H1 (cell line): Measurements from ENCODE around the gene MPZ. TPM values are rescaled to one million over a fixed set of nuclear protein-coding genes. Genes with fewer than 3 reads are reported as not detected.
A peak's percentile ranks its signal among the peaks of the same experiment; 100 is the strongest.

Source experiments
- CTCF ChIA-PET: fragments of 300-600 bp; sonication (Branson Sonifier 250); formaldehyde crosslinking; loops from one replicate; lab custom pipeline; 2021; ENCODE audit not compliant: partially characterized antibody; lab: Charles Lee
- POLR2A ChIA-PET: fragments of 300-600 bp; sonication (Branson Sonifier 250); formaldehyde crosslinking; loops from one replicate; lab custom pipeline; 2021; ENCODE audit warnings: inconsistent platforms; ENCODE audit not compliant: partially characterized antibody; lab: Charles Lee
- DNase-seq, 2 experiments: peaks; one replicate each; pipeline versions ENCODE4 v3.0.0 to v3.0.0-alpha.2; 2010 to 2022; ENCODE audit warnings: low spot score in 2 of 2, low read depth in 1 of 2, mixed read lengths in 1 of 2
- FAIRE-seq: peaks from 2 replicates; lab custom pipeline; 2011; peaks lifted over from hg19 to GRCh38; lab: Jason Lieb, UNC
- H2AFZ ChIP-seq: 2 replicates; pipeline ENCODE4 v1.8.1; 2012; ENCODE audit warnings: low read length, inconsistent platforms
- H2AK5ac ChIP-seq: 2 replicates; pipeline ENCODE4 v1.6.1; 2013; ENCODE audit warnings: low read depth, low read length
- H2BK120ac ChIP-seq: replicated peaks from 2 replicates; pipeline ENCODE3; 2013; ENCODE audit warnings: low read depth, low read length, inconsistent platforms
- H2BK12ac ChIP-seq: 2 replicates; pipeline ENCODE4 v1.6.1; 2013; ENCODE audit warnings: low read depth, low read length
- H2BK15ac ChIP-seq: 2 replicates; pipeline ENCODE4 v1.6.1; 2013; ENCODE audit warnings: low read length
- H2BK20ac ChIP-seq: 2 replicates; pipeline ENCODE4 v1.6.1; 2013; ENCODE audit warnings: low read length
- H2BK5ac ChIP-seq: 2 replicates; pipeline ENCODE4 v1.6.1; 2013; ENCODE audit warnings: low read depth, low read length
- H3K14ac ChIP-seq: 2 replicates; pipeline ENCODE4 v1.6.1; 2013; ENCODE audit warnings: inconsistent platforms; ENCODE audit not compliant: insufficient read length
- H3K18ac ChIP-seq: 2 replicates; pipeline ENCODE4 v1.6.1; 2013; ENCODE audit warnings: low read length; ENCODE audit errors: extremely low read depth
- H3K23ac ChIP-seq: 2 replicates; pipeline ENCODE4 v1.6.1; 2013; ENCODE audit warnings: inconsistent platforms; ENCODE audit not compliant: insufficient read length
- H3K23me2 ChIP-seq: 2 replicates; pipeline ENCODE4 v1.6.1; 2013; ENCODE audit warnings: low read depth, low read length
- H3K27ac ChIP-seq: 2 replicates; pipeline ENCODE4 v1.6.1; 2011; ENCODE audit warnings: low read depth, low read length, inconsistent platforms
- H3K27me3 ChIP-seq, 4 experiments: replicated peaks in 1 of 4; 1 replicate in 1 of 4; 2 replicates in 3 of 4; pipeline versions ENCODE4 v1.6.1 to v1.8.1; 2011 to 2013; ENCODE audit warnings: low read length in 3 of 4, mild to moderate bottlenecking in 3 of 4, inconsistent platforms in 2 of 4, mixed read lengths in 2 of 4, moderate library complexity in 1 of 4; ENCODE audit not compliant: control insufficient read depth in 3 of 4, insufficient read depth in 3 of 4; ENCODE audit errors: extremely low read depth in 1 of 4
- H3K36me3 ChIP-seq, 4 experiments: 2 replicates each; pipeline versions ENCODE4 v1.6.1 to v1.8.1; 2011 to 2013; ENCODE audit warnings: mild to moderate bottlenecking in 4 of 4, low read length in 3 of 4, moderate library complexity in 2 of 4, control low read depth in 1 of 4, inconsistent platforms in 1 of 4; ENCODE audit not compliant: insufficient read depth in 4 of 4, control insufficient read depth in 2 of 4
- H3K4ac ChIP-seq: replicated peaks from 2 replicates; pipeline ENCODE3; 2013; ENCODE audit warnings: low read length, low read depth, mixed read lengths, inconsistent platforms; ENCODE audit not compliant: insufficient read length
- H3K4me1 ChIP-seq, 4 experiments: replicated peaks in 1 of 4; 1 replicate in 1 of 4; 2 replicates in 3 of 4; pipeline versions ENCODE4 v1.6.1 to v1.8.1; 2011 to 2013; ENCODE audit warnings: low read length in 3 of 4, inconsistent platforms in 2 of 4, mixed read lengths in 1 of 4; ENCODE audit not compliant: insufficient read depth in 4 of 4, control insufficient read depth in 3 of 4
- H3K4me2 ChIP-seq, 2 experiments: 2 replicates each; pipeline versions ENCODE4 v1.6.1 to v1.8.1; 2011 to 2013; ENCODE audit warnings: low read depth in 2 of 2, low read length in 2 of 2, control low read depth in 1 of 2, inconsistent platforms in 1 of 2, mild to moderate bottlenecking in 1 of 2; ENCODE audit not compliant: insufficient read depth in 1 of 2
- H3K4me3 ChIP-seq, 4 experiments: fragments of 200-600, 300-600 bp in 1 of 4; sonication (generic), shearing (Covaris generic), sonication (Bioruptor Twin) in 1 of 4; 2 replicates each; pipeline versions ENCODE4 v1.5.1 to v1.8.1; 2011 to 2016; ENCODE audit warnings: low read length in 4 of 4, low read depth in 3 of 4, control low read depth in 2 of 4, inconsistent platforms in 2 of 4, mild to moderate bottlenecking in 2 of 4, mixed read lengths in 1 of 4, moderate library complexity in 1 of 4; ENCODE audit not compliant: insufficient read depth in 2 of 4; ENCODE audit errors: extremely low read depth in 1 of 4
- H3K56ac ChIP-seq: replicated peaks from 2 replicates; pipeline ENCODE3; 2013; ENCODE audit warnings: low read depth, mild to moderate bottlenecking, mixed read lengths, low read length, inconsistent platforms; ENCODE audit not compliant: insufficient read length
- H3K79me1 ChIP-seq: 2 replicates; pipeline ENCODE4 v1.6.1; 2013; ENCODE audit warnings: low read depth, low read length, control low read depth
- H3K79me2 ChIP-seq, 2 experiments: 2 replicates each; pipeline versions ENCODE4 v1.6.1 to v1.8.1; 2012 to 2013; ENCODE audit warnings: low read length in 2 of 2, mild to moderate bottlenecking in 2 of 2, inconsistent platforms in 1 of 2; ENCODE audit not compliant: insufficient read depth in 2 of 2, control insufficient read depth in 1 of 2
- H3K9ac ChIP-seq, 4 experiments: replicated peaks in 1 of 4; 1 replicate in 1 of 4; 2 replicates in 3 of 4; pipeline versions ENCODE4 v1.6.1 to v1.8.1; 2011 to 2013; ENCODE audit warnings: low read depth in 3 of 4, low read length in 3 of 4, control low read depth in 2 of 4, mild to moderate bottlenecking in 2 of 4, moderate library complexity in 2 of 4, inconsistent platforms in 1 of 4; ENCODE audit errors: extremely low read depth in 1 of 4
- H3K9me3 ChIP-seq, 2 experiments: 2 replicates each; pipeline versions ENCODE4 v1.6.1 to v1.8.1; 2012 to 2013; ENCODE audit warnings: mild to moderate bottlenecking in 2 of 2, moderate library complexity in 2 of 2, control low read depth in 1 of 2, inconsistent platforms in 1 of 2, low read depth in 1 of 2, low read length in 1 of 2, mixed read lengths in 1 of 2; ENCODE audit not compliant: insufficient read depth in 2 of 2
- H4K20me1 ChIP-seq, 2 experiments: replicated peaks in 1 of 2; 2 replicates each; pipeline versions ENCODE3 to v1.8.1; 2011 to 2013; ENCODE audit warnings: inconsistent platforms in 2 of 2, low read length in 2 of 2, mild to moderate bottlenecking in 1 of 2; ENCODE audit not compliant: insufficient read depth in 2 of 2, control insufficient read depth in 1 of 2
- H4K5ac ChIP-seq: 2 replicates; pipeline ENCODE4 v1.6.1; 2013; ENCODE audit warnings: low read length, low read depth, mixed read lengths, inconsistent platforms; ENCODE audit not compliant: insufficient read length
- H4K8ac ChIP-seq: 2 replicates; pipeline ENCODE4 v1.8.0; 2013; ENCODE audit warnings: mild to moderate bottlenecking, moderate library complexity, low read length, inconsistent platforms; ENCODE audit not compliant: insufficient read depth; ENCODE audit errors: extremely low read depth
- H4K91ac ChIP-seq: replicated peaks from 2 replicates; pipeline ENCODE3; 2013; ENCODE audit warnings: low read length, mixed read lengths, inconsistent platforms; ENCODE audit not compliant: insufficient read length
- CTBP2 ChIP-seq: IDR thresholded peaks from 2 replicates; pipeline ENCODE4 v1.7.0; 2011; ENCODE audit warnings: borderline replicate concordance, mild to moderate bottlenecking, moderate library complexity, mixed read lengths, low read length; ENCODE audit not compliant: insufficient read depth, insufficient read length
- WGBS, 2 experiments: shearing (Covaris generic) in 1 of 2; methylation state at CpG; one replicate each; pipeline versions ENCODE4 v1.1.6 to v1.1.7; 2013 to 2015; ENCODE audit warnings: low lambda C conversion rate in 2 of 2, mixed read lengths in 2 of 2, inconsistent platforms in 1 of 2, low coverage in 1 of 2, missing lambda C conversion rate in 1 of 2; ENCODE audit not compliant: insufficient replicate concordance in 2 of 2, insufficient coverage in 1 of 2, insufficient read length in 1 of 2; ENCODE audit errors: extremely low coverage in 1 of 2, missing lambda C conversion rate in 1 of 2; 5-methylcytosine and 5-hydroxymethylcytosine counted together
- polyA plus RNA-seq, 7 experiments: library from polyadenylated mRNA; depleted of rRNA in 3 of 7; stranded (reverse) in 5 of 7; unstranded in 2 of 7; fragments of >200 nt in 5 of 7; fragments of 200-250 nt in 2 of 7; gene quantifications; 1 replicate in 5 of 7; 2 replicates in 1 of 7; 4 replicates in 1 of 7; pipeline versions ENCODE4 v1.2.1 to v1.2.3, GENCODE V29; 2011 to 2013; ENCODE audit warnings: missing spikeins in 2 of 7, mixed read lengths in 2 of 7
- total RNA-seq: library from RNA; stranded (reverse); fragmentation: NEBNext Ultra II Directional; extraction: Animal tissue kit (Norgen Biotek cat#: 25700); gene quantifications from 2 replicates; pipeline ENCODE4 v1.2.1, GENCODE V29; 2021

Gene MPZ
- total and polyA plus RNA-seq, 2 of the 8 experiments (the other 6 are each of a cell fraction or from before 2014, with no cell fraction given) = 4.1 to 5.1 TPM

DNA sequence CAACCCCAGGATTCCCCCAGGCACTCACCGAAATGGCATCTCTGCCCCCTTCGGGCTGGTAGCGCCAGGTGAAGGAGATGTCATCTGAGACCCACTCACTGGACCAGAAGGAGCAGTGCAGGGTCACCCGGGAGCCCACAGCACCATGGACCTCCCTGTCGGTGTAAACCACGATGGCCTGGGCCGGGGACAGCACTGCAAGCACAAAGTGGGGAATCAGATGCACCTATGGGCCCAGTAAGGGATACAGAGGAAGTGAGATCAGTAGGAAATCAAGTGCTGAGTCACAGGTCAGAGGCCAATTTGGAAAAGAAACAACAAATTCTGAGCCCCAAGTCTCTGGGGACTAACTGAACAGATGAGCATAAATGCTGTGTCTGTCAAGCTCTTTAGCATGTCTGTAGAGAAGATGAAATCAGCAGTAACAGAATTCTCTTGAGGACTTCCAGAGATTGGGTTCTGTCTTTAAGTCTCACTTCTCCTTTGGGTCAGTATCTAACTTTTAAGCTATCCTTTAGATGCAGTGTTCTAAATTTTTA lies 2.5 kb downstream of the MPZ start:
- H3K23me2 ChIP-seq = peaks cover 8% of the 10 kb centered on the region; the same call in 1 of the 2 replicates
- no peak overlapping the region for H3K9ac ChIP-seq
- no peak overlapping the region for H4K8ac ChIP-seq
- DNase-seq (no peak), FAIRE-seq (no peak)
- H3K23ac ChIP-seq = no peak overlapping the region
- no peak overlapping the region for H3K4me3 ChIP-seq
- no peak overlapping the region for H4K5ac ChIP-seq
- H2BK5ac ChIP-seq = no peak overlapping the region
- 0 out of 2 replicates have a peak overlapping the region, but pooled peaks have one; percentile 60 for H2AFZ ChIP-seq
- H4K91ac ChIP-seq = no peak overlapping the region
- H3K36me3 ChIP-seq = no peaks in the 10 kb centered on the region
- H3K79me2 ChIP-seq = peaks cover 0 to 8% of the 10 kb centered on the region in 2 experiments; a peak in 1 of 4 replicates
- H3K27ac ChIP-seq = no peak overlapping the region
- H3K4me2 ChIP-seq = no peak overlapping the region
- H3K4ac ChIP-seq = no peak overlapping the region
- no peak overlapping the region for H3K14ac ChIP-seq
- ChIA-PET POLR2A (interaction anchor here (0.8 kb wide), 1 partner anchor 82 kb away, joined by 3 read pairs; the partner anchor contains the start of gene TOMM40L), CTCF (interaction anchor here (0.8 to 12.1 kb wide), 9 partner anchors 11 to 97 kb away, joined by 3 to 201 read pairs (median 3); partner anchors contain the start of genes APOA2, FCER1G and TOMM40L)
- 0 out of 2 replicates have a peak, but pooled peaks cover 3% of the 10 kb centered on the region for H3K79me1 ChIP-seq
- H3K18ac ChIP-seq = no peak overlapping the region
- no peak overlapping the region for H2BK15ac ChIP-seq
- H4K20me1 ChIP-seq = no peaks in the 10 kb centered on the region
- WGBS, 2 experiments = 85% methylated on average over 7 of the region's 7 CpGs; no CpG with 5 or more reads in 1 of the 2 experiments
- H2BK120ac ChIP-seq = no peak overlapping the region
- no peak overlapping the region for H2BK20ac ChIP-seq
- no peaks in the 10 kb centered on the region for H3K27me3 ChIP-seq
- H2BK12ac ChIP-seq = peak overlapping the region; percentile 30; the same call in 1 of the 2 replicates
- H3K4me1 ChIP-seq = peaks cover 0 to 16% (median 9%) of the 10 kb centered on the region in 4 experiments; a peak in 6 of 7 replicates
- no peak overlapping the region for H2AK5ac ChIP-seq
- H3K9me3 ChIP-seq = no peaks in the 10 kb centered on the region
- no peak overlapping the region for H3K56ac ChIP-seq
- no peak for TF ChIP-seq CTBP2
